SK-N-MC (cell line): ENCODE results near the gene FXN.

Source experiments
- EZH2 ChIP-seq: fragments of 200-600 bp; sonication (generic); IDR thresholded peaks from one replicate; pipeline ENCODE4 v1.6.1; 2017; ENCODE audit warnings: antibody characterized with exemption
- FOXP2 ChIP-seq: optimal IDR thresholded peaks from 2 replicates; pipeline ENCODE3; 2011; ENCODE audit warnings: mild to moderate bottlenecking, moderate library complexity; ENCODE audit not compliant: insufficient read depth; ENCODE audit errors: extremely low read length, control extremely low read depth
- POLR2AphosphoS5 ChIP-seq: IDR thresholded peaks from 2 replicates; pipeline ENCODE4 v1.6.1; 2012; ENCODE audit warnings: mild to moderate bottlenecking, low read depth, low read length, borderline replicate concordance

GRCh38 chr9:69071059-69071458, 35.5 kb downstream of the FXN start:
- TF ChIP-seq POLR2AphosphoS5 = no peak
- TF ChIP-seq EZH2 = no peak
- TF ChIP-seq FOXP2 = no peak
